ENCODE data around the gene TLR8.

Gene TLR8

GRCh38 chrX:12906046-12906761 lies at the start of gene TLR8:
Gene TLR8, plus strand, starts transcription at chrX:12906620. Its CDS starts 87 bp downstream, at chrX:12906707.
- no peak for DNase-seq (ENCODE audit: low read depth)
- no peak within 1 kb of the TSS for H3K4me3 ChIP-seq (ENCODE audit: low read depth, low read length)

DNA sequence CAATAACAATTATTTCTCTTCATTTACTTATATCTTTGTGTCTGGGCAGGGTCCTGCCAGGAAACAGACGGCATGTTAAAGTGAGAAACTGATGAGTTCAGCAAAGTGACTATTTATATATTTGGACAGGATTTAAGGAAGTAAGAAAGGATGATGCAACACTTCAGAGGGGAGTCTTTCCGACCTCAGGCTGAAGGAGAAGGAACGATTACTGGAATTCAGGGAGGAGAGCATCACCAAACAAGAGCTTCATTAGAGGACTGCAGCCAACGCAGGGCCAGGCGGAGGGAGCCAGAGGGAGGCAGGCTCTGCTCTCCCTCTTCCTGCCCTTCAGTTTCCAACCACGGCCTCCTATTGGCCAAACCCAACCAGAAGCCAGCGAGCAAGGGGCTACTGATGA lies 41.1 kb upstream of the TLR8 start:
- no peak for DNase-seq (ENCODE audit: low read depth)
- H3K4me3 ChIP-seq (ENCODE audit: low read depth, low read length): no peak overlapping the region

DNA sequence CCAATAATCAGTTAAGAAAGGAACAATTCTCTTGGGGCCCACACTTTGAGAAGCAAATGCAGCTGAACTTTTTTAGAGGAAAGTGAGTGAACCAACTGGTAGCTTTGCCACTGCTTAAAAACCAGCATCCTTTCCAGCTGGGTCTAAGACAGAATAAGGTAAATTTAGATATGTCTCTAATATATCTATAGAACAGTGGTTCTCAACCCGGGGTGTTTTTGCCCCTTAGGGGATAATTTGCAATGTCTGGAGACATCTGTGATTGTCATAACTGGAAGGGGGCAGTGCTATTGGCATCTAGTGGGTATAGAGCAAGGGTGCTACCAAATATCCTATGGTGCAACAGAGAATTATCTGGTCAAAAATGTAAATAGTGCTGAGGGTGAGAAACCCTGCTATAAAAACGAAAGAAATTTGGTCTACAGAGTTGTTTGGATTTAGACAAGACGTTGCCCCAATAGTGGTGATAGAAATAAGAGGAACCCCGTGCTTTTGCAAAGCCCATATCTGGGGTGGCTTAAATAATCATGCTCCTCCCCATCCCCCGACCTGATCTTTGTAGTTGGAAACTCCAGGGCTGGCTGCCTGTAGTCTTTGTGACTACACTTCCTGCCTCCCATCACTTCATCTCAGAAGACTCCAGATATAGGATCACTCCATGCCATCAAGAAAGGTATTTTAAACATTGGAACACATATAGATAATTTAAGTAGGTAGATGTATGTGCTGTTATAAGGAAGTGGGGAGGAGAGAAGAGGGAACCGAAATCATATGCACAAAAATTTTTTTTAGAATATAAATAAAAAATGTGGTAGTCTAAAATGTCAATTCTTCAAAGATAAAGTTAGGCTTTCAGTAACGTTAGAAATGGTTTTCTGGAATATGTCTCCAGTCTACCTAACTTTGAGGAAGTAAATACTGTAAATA lies 39.7 kb upstream of the TLR8 start, which contains the start of gene TLR7:
TSS of gene TLR7 (plus strand) at position 622 of the 927 bp plus-strand sequence. CDS start 507 bp downstream, outside the sequence.
- no peak for DNase-seq (ENCODE audit: low read depth)
- H3K4me3 ChIP-seq (ENCODE audit: low read depth, low read length): no peak within 1 kb of the TSS

GRCh38 chrX:12867685-12868084 lies 38.7 kb upstream of the TLR8 start:
- no peak for DNase-seq (ENCODE audit: low read depth)

DNA sequence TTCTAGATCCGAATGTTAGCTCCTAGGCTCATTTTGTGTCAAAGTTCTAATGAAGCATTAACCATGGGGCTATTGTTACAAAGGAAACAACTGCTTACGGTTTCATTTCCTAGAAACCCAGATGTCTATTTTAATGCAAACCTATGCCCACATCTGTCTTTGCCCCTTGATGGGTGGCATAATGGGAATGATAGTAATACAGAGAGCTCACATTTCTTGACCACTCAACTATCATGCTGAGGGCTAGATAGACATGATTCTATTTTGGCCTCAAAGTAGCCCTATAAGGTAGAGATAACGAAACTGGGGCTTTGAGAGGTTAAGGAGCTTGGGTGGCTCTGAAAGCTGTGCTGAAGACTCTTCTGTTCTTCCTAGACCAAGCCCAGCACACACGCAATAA lies 37.7 kb upstream of the TLR8 start:
- no peak for DNase-seq (ENCODE audit: low read depth)
- H3K4me3 ChIP-seq (ENCODE audit: low read depth, low read length): no peak overlapping the region

More at GRCh38 chrX:12867685-12868084, 38.7 kb upstream of the TLR8 start:
- H3K4me3 ChIP-seq (ENCODE audit: low read depth, low read length): no peak overlapping the region

- no peak overlapping the region for H3K4me3 ChIP-seq (ENCODE audit: low read depth, low read length)
- no peak for DNase-seq (ENCODE audit: low read depth)
Measured at GRCh38 chrX:12871257-12871656, 35.2 kb upstream of the TLR8 start.

- H3K4me3 ChIP-seq (ENCODE audit: low read depth, low read length): no peak overlapping the region
- DNase-seq (ENCODE audit: low read depth): no peak
Measured at GRCh38 chrX:12872741-12873140, 33.7 kb upstream of the TLR8 start.

- H3K4me3 ChIP-seq (ENCODE audit: low read depth, low read length): no peak overlapping the region
- DNase-seq (ENCODE audit: low read depth): no peak
Measured at GRCh38 chrX:12874581-12874980, 31.8 kb upstream of the TLR8 start.

DNA sequence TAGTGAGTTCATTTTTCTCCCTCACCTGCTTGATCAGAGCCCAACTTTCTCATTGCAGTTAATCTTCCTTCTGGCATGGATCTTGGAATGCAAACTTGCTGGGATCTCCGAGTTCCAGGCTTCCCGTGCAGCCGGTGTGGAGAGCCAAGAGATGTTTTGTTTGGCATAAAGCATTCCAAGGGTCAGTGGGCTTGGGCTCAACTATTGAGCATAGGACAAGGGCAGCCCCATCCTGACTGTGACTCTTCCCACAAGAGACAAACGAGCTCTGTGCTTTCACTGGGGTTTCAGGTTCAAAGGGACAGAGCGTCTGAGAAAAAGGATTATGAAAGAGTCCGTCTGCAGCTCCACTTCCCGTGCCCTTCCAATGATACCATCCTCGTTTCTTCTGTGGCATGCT lies 29.0 kb upstream of the TLR8 start:
- no peak overlapping the region for H3K4me3 ChIP-seq (ENCODE audit: low read depth, low read length)
- no peak for DNase-seq (ENCODE audit: low read depth)

- no peak overlapping the region for H3K4me3 ChIP-seq (ENCODE audit: low read depth, low read length)
- no peak for DNase-seq (ENCODE audit: low read depth)
Measured at GRCh38 chrX:12878536-12878935, 27.9 kb upstream of the TLR8 start.

- DNase-seq (ENCODE audit: low read depth): no peak
- H3K4me3 ChIP-seq (ENCODE audit: low read depth, low read length): no peak overlapping the region
Measured at GRCh38 chrX:12881914-12882313, 24.5 kb upstream of the TLR8 start.

DNA sequence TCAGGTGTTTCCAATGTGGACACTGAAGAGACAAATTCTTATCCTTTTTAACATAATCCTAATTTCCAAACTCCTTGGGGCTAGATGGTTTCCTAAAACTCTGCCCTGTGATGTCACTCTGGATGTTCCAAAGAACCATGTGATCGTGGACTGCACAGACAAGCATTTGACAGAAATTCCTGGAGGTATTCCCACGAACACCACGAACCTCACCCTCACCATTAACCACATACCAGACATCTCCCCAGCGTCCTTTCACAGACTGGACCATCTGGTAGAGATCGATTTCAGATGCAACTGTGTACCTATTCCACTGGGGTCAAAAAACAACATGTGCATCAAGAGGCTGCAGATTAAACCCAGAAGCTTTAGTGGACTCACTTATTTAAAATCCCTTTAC lies 20.9 kb upstream of the TLR8 start:
- DNase-seq (ENCODE audit: low read depth): no peak

DNA sequence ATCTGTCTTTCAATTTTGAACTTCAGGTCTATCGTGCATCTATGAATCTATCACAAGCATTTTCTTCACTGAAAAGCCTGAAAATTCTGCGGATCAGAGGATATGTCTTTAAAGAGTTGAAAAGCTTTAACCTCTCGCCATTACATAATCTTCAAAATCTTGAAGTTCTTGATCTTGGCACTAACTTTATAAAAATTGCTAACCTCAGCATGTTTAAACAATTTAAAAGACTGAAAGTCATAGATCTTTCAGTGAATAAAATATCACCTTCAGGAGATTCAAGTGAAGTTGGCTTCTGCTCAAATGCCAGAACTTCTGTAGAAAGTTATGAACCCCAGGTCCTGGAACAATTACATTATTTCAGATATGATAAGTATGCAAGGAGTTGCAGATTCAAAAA lies 19.9 kb upstream of the TLR8 start:
- no peak for DNase-seq (ENCODE audit: low read depth)
- no peak overlapping the region for H3K4me3 ChIP-seq (ENCODE audit: low read depth, low read length)

More for the DNA sequence above, 20.9 kb upstream of the TLR8 start:
- H3K4me3 ChIP-seq (ENCODE audit: low read depth, low read length): no peak overlapping the region

GRCh38 chrX:12887141-12887540 lies 19.3 kb upstream of the TLR8 start:
- DNase-seq (ENCODE audit: low read depth): no peak
- H3K4me3 ChIP-seq (ENCODE audit: low read depth, low read length): no peak overlapping the region

- no peak for DNase-seq (ENCODE audit: low read depth)
- no peak overlapping the region for H3K4me3 ChIP-seq (ENCODE audit: low read depth, low read length)
Measured at GRCh38 chrX:12887767-12888166, 18.7 kb upstream of the TLR8 start.

- H3K4me3 ChIP-seq (ENCODE audit: low read depth, low read length): no peak overlapping the region
- no peak for DNase-seq (ENCODE audit: low read depth)
Measured at GRCh38 chrX:12890467-12890866, 16.0 kb upstream of the TLR8 start.

GRCh38 chrX:12891171-12891570 lies 15.2 kb upstream of the TLR8 start:
- no peak for DNase-seq (ENCODE audit: low read depth)
- no peak overlapping the region for H3K4me3 ChIP-seq (ENCODE audit: low read depth, low read length)

- DNase-seq (ENCODE audit: low read depth): no peak
Measured at GRCh38 chrX:12891915-12892506, 14.4 kb upstream of the TLR8 start.

GRCh38 chrX:12892716-12893115 lies 13.7 kb upstream of the TLR8 start:
- no peak overlapping the region for H3K4me3 ChIP-seq (ENCODE audit: low read depth, low read length)
- DNase-seq (ENCODE audit: low read depth): no peak

More at GRCh38 chrX:12891915-12892506, 14.4 kb upstream of the TLR8 start:
- no peak overlapping the region for H3K4me3 ChIP-seq (ENCODE audit: low read depth, low read length)

Measured in skeletal muscle cell (primary cell).